ENCODE results near the gene ADD3.

- TF ChIP-seq, protein P1, sequence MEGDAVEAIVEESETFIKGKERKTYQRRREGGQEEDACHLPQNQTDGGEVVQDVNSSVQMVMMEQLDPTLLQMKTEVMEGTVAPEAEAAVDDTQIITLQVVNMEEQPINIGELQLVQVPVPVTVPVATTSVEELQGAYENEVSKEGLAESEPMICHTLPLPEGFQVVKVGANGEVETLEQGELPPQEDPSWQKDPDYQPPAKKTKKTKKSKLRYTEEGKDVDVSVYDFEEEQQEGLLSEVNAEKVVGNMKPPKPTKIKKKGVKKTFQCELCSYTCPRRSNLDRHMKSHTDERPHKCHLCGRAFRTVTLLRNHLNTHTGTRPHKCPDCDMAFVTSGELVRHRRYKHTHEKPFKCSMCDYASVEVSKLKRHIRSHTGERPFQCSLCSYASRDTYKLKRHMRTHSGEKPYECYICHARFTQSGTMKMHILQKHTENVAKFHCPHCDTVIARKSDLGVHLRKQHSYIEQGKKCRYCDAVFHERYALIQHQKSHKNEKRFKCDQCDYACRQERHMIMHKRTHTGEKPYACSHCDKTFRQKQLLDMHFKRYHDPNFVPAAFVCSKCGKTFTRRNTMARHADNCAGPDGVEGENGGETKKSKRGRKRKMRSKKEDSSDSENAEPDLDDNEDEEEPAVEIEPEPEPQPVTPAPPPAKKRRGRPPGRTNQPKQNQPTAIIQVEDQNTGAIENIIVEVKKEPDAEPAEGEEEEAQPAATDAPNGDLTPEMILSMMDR (IDR thresholded peaks at IDR 0.05; ENCODE audit: low read length) = peak; percentile 83
- TF ChIP-seq EZH2 (IDR thresholded peaks at IDR 0.05; ENCODE audit: borderline replicate concordance, low read length) = no peak
Measured at GRCh38 chr10:110137142-110137545, 129.4 kb downstream of the ADD3 start.
